Muscle layer of duodenum (tissue), 2 donors: ENCODE results near the gene ATP13A1.
"Not testable (repeated sequence)": the region's sequence is repeated elsewhere in the genome, so short reads cannot be mapped to it uniquely, and the experiment has no call there.

Experiments
- H3K27ac ChIP-seq: one replicate; pipeline ENCODE4 v1.7.0; 2013; ENCODE audit warnings: mild to moderate bottlenecking, low read length
- H3K27me3 ChIP-seq: one replicate; pipeline ENCODE4 v1.7.0; 2013; ENCODE audit warnings: low read depth, mild to moderate bottlenecking, control low read depth, low read length
- H3K36me3 ChIP-seq, 2 donors: one replicate each; pipeline ENCODE4 v1.7.0; 2013; ENCODE audit warnings: low read length in 2 of 2, control low read depth in 1 of 2, mild to moderate bottlenecking in 1 of 2; ENCODE audit not compliant: insufficient read depth in 2 of 2, control insufficient read depth in 1 of 2
- H3K4me1 ChIP-seq, 2 donors: one replicate each; pipeline ENCODE4 v1.7.0; 2013; ENCODE audit warnings: low read length in 2 of 2, mild to moderate bottlenecking in 2 of 2, control low read depth in 1 of 2, moderate library complexity in 1 of 2; ENCODE audit not compliant: insufficient read depth in 2 of 2, control insufficient read depth in 1 of 2
- H3K4me3 ChIP-seq, 2 donors: one replicate each; pipeline ENCODE4 v1.7.0; 2013; ENCODE audit warnings: low read length in 2 of 2, low read depth in 1 of 2, mild to moderate bottlenecking in 1 of 2
- H3K9me3 ChIP-seq, 2 donors: one replicate each; pipeline ENCODE4 v1.7.0; 2013; ENCODE audit warnings: low read length in 2 of 2, control low read depth in 1 of 2, mild to moderate bottlenecking in 1 of 2; ENCODE audit not compliant: control insufficient read depth in 1 of 2
- donor health status: healthy.

Gene ATP13A1

DNA sequence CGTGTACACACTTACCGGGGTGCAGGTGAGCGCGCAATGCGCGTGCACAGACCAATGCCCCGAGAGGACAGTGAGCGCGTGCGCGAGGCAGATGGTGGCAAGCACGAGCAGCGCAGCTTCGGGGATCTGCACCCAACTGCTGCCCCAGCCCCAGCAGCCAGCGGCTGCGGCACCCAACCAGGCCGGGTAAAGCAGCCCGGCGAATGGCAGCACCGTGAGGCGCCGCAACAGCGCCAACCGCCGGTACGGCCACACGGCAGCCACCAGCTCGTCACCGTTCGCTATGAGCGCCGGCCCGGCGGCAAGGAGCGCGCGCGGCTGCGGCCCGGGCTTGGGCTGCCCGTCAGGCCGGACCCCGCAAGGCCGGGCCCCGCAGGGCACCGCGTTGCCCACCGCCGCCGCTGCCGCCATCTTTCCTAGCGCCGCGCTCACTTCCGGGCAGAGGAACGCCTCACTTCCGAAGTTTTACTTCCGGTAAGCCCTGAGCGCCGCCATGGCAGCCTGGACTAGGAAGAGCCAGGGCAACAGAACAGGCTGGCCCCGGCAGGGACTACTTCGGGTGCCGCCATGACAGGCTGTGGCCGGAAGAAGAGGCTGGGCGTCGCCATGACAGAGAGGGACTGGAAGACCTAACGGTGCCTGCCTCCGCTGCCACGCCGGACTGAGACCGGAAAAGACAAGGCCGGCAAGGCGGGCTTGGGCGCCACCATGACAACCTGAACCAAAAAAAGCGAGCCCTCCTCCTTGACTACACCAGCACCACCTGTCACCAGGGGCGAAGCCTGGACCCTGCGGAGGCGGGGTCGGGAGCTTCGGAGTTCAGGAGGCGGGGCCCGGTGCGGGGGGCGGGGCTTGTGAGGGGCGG is at the start of gene ATP13A1:
Gene ATP13A1, minus strand, starts transcription at position 421 of the 865 bp plus-strand sequence. Its CDS starts 10 bp downstream, at position 411.
- Histone ChIP-seq H3K27me3 (no peaks in the 10 kb centered on the region), H3K27ac (peak within 1 kb of the TSS; percentile 77), H3K4me3 (peak within 1 kb of the TSS; percentile 78 to 94), H3K36me3 (peaks cover 6 to 13% of the 10 kb centered on the region in 2 donors), H3K4me1 (peaks cover 11 to 19% of the 10 kb centered on the region in 2 donors), H3K9me3 (no peaks in the 10 kb centered on the region)

DNA sequence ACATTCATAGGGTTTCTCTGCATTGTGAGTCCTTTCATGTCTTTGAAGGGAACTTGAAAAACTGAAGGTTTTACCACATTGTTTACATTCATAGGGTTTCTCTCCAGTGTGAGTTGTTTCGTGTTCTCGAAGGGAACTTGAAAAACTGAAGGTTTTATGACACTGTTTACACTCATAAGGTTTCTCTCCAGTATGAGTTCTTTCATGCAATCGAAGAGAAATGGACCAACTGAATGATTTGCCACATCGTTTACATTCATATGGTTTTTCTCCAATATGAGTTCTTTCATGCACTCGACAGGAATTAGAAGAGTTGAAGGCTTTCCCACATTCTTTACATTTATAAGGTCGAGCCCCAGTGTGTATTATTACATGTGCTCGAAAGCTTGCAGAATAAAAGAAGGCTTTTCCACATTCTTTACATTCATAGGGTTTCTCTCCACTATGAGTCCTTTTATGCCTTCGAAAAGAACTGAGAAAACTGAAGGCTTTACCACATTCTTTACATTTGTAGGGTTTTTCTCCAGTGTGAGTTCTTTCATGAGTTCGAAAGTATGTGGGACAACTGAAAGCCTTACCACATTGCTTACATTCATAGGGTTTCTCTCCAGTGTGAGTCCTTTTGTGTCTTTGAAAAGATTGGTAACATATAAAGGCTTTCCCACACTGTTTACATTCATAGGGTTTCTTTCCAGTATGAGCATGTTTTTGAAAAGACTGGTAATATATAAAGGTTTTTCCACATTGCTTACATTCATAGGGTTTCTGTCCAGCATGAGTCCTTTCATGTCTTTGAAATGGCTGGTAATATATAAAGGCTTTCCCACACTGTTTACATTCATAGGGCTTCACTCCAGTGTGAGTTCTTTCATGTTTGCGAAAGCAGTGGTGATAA is 48.7 kb upstream of the ATP13A1 start:
- Histone ChIP-seq H3K27ac (no peak overlapping the region), H3K27me3 (no peaks in the 10 kb centered on the region), H3K9me3 (peaks cover 86 to 95% of the 10 kb centered on the region in 2 donors), H3K4me1 (no peaks in the 10 kb centered on the region), H3K4me3 (peak overlapping the region; percentile 31 to 55), H3K36me3 (peaks cover 18 to 85% of the 10 kb centered on the region in 2 donors)

DNA sequence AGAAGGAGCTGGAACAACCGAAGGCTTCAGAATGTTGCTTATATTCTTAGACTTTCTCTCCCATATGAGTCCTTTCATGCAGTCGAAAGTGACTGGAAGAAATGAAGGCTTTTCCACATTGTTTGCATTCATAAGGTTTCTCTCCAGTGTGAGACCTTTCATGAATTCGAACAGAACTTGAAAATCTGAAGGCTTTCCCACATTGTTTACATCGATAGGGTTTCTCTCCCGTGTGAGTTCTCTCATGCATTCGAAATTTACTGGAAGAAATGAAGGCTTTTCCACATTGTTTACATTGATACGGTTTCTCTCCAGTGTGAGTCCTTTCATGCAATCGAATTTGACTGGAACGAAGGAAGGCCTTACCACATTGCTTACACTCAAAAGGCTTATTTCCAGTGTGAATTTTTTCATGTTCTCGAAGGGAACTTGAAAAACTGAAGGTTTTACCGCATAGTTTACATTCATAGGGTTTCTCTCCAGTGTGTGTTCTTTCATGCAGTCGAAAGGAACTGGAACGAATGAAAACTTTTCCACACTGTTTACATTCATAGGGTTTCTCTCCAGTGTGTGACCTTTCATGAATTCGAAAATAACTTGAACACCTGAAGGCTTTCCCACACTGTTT is 47.9 kb upstream of the ATP13A1 start:
- Histone ChIP-seq H3K4me3 (peak overlapping the region; percentile 31 to 55), H3K9me3 (peaks cover 81 to 95% of the 10 kb centered on the region in 2 donors), H3K4me1 (no peaks in the 10 kb centered on the region), H3K36me3 (peaks cover 18 to 77% of the 10 kb centered on the region in 2 donors), H3K27me3 (no peaks in the 10 kb centered on the region), H3K27ac (no peak overlapping the region)

DNA sequence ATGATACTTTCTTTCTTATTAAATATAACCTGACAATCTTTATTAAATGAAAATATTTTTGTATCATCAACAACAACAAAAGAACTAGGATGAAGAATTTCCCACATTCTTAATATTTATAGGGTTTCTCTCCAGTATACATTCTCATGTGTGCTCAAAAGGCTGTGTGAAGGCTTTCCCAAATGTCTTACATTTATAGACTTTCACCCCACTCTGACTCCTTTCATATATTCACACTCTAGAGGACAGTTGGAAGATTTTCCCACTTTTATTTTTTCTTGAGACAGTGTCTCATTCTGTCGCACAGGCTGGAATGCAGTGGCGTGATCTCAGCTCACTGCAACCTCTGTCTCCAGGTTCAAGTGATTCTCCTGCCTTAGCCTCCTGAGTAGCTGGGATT is 47.0 kb upstream of the ATP13A1 start:
- no peaks in the 10 kb centered on the region for H3K4me1 ChIP-seq
- H3K27me3 ChIP-seq = no peaks in the 10 kb centered on the region
- no peak overlapping the region for H3K27ac ChIP-seq
- peak overlapping the region; percentile 31 to 55 for H3K4me3 ChIP-seq
- peaks cover 78 to 94% of the 10 kb centered on the region in 2 donors for H3K9me3 ChIP-seq
- H3K36me3 ChIP-seq = peaks cover 18 to 68% of the 10 kb centered on the region in 2 donors

DNA sequence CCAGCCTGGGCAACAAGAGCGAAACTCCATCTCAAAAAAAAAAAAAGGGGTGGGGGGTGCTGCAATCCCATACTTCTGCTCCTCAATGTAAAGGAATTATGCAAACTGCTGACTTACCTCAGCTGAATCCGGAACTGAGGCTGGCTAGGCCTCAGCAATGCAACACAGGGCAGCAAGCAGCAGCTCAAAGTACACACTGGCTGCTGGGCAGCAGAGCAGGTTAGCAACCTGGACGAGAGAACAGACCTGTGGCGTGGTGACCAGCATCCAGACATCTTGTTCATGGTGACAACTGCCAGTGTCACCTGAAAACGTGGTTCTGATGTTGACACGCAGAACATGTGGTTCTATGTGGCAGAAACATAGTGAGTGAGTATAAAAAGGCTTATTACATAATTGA is 41.4 kb upstream of the ATP13A1 start:
- peaks cover 0 to 60% of the 10 kb centered on the region in 2 donors for H3K36me3 ChIP-seq
- no peak overlapping the region for H3K27ac ChIP-seq
- no peaks in the 10 kb centered on the region for H3K27me3 ChIP-seq
- peaks cover 42 to 90% of the 10 kb centered on the region in 2 donors for H3K9me3 ChIP-seq
- no peaks in the 10 kb centered on the region for H3K4me1 ChIP-seq
- H3K4me3 ChIP-seq = no peak overlapping the region

DNA sequence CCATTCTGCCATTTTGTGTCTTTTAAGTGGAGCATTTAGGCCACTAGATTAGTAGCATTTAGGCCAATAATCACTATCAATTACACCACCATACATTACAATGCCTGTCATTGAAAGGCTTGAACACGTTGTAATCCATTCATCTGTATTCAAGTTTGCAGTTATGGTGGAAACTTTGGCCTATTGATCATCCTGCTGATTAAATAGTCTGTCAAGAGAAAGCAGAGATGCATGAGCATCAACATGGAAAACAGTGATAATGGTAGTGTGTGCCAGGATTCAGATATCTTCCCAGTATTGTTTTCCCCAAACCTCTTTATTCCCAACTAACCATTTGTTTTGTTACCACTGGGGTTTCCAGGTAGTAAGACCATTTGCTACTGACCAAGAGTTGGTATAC is 37.0 kb upstream of the ATP13A1 start:
- not testable (repeated sequence) for H3K27ac ChIP-seq, H3K4me1 ChIP-seq, H3K27me3 ChIP-seq
- Histone ChIP-seq H3K36me3 (peaks cover 0 to 46% of the 10 kb centered on the region in 2 donors), H3K4me3 (peak overlapping the region in 1 of 2 donors; percentile 8), H3K9me3 (peaks cover 14 to 63% of the 10 kb centered on the region in 2 donors)

DNA sequence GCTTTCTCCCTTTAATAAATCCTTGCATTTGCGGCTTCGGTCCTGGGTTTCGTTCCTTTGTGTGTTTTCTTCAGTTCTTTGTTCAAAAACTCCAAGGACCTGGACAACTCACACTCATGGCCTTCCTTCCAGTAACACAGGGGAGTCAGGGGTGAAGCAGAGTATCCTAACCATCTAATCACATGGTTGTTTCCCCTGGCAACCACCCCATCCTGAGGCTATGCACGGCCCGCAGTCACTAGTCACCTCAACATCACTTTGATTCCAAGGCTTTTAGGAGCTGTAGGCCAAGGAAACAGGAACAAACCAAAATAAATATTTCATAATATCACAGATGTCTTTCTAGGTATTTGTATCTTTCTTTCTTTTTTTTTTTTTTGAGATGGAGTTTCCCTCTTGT is 34.1 kb upstream of the ATP13A1 start:
- no peak overlapping the region for H3K27ac ChIP-seq
- H3K9me3 ChIP-seq = peaks cover 9 to 37% of the 10 kb centered on the region in 2 donors
- H3K27me3 ChIP-seq = no peaks in the 10 kb centered on the region
- H3K4me3 ChIP-seq = no peak overlapping the region
- H3K4me1 ChIP-seq = no peaks in the 10 kb centered on the region
- H3K36me3 ChIP-seq = peaks cover 0 to 17% of the 10 kb centered on the region in 2 donors

DNA sequence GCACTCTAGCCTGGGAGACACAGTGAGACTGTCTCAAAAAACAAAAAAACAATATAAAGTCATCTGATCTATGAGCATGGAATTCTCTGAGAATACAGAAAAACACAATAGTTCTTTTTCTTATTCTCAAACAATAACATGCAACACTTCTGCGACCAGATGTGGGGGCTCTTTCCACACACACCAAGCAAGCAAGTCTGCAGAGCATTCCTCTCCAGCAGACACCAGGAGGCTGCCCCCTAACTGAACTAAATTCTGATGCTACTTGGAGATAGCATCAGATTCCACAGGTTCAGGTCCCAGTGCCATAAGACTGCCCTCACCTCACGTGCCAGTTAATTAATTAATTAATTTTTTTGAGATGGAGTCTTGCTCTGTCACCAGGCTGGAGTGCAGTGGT is 32.9 kb upstream of the ATP13A1 start:
- no peaks in the 10 kb centered on the region for H3K27me3 ChIP-seq
- peaks cover 0 to 7% of the 10 kb centered on the region in 2 donors for H3K36me3 ChIP-seq
- no peaks in the 10 kb centered on the region for H3K4me1 ChIP-seq
- no peak overlapping the region for H3K27ac ChIP-seq
- H3K9me3 ChIP-seq = peaks cover 9 to 30% of the 10 kb centered on the region in 2 donors
- no peak overlapping the region for H3K4me3 ChIP-seq

DNA sequence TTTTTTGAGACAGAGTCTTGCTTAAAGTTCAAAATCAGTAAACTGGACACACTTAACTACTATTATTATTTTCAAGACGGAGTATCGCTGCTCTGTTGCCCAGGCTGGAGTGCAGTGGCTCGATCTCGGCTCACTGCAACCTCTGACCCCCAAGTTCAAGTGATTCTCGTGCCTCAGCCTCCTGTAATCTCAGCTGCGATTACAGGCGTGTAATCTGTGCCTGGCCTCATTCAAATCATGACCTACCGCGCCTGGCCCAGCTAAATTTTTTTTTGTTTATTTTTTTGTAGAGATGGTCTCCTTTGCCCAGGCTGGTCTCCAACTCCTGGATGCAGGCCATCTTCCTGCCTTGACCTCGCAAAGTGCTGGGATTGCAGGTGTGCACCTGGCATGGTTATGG is 28.2 kb upstream of the ATP13A1 start:
- Histone ChIP-seq H3K9me3 (no peaks in the 10 kb centered on the region), H3K4me3 (no peak overlapping the region), H3K27ac (no peak overlapping the region), H3K27me3 (no peaks in the 10 kb centered on the region), H3K36me3 (no peaks in the 10 kb centered on the region), H3K4me1 (no peaks in the 10 kb centered on the region)

DNA sequence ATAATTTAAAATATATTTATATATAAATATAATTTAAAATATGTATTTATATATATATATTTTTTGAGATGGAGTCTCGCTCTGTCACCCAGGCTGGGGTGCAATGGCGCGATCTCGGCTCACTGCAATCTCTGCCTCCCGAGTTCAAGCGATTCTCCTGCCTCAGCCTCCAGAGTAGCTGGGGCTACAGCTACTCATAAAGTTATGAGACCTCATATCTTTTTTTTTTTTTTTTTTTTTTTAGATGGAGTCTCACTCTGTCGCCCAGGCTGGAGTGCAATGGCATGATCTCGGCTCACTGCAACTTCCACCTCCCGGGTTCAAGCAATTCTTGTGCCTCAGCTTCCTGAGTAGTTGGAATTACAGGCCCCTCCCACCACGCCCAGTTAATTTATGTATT is 25.5 kb upstream of the ATP13A1 start:
- not testable (repeated sequence) for H3K27me3 ChIP-seq, H3K4me3 ChIP-seq, H3K4me1 ChIP-seq, H3K9me3 ChIP-seq, H3K36me3 ChIP-seq, H3K27ac ChIP-seq

DNA sequence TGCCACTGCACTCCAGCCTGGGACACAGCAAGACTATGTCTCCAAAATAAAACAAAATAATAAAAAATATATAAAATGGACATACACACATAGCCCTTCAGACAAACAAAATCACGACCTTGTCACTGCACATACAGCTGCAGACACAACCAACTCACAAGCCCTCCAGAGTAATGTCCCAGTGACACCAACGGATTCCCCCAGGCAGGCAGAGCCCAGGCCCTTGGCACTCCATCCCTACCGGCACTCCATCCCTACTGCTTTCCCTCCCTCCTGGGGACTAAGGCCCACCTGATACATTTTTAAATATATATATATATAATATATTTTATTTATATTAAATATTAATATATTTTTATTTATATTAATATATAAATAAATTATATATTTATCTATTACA is 23.6 kb upstream of the ATP13A1 start:
- no peak overlapping the region for H3K27ac ChIP-seq
- no peaks in the 10 kb centered on the region for H3K36me3 ChIP-seq
- no peaks in the 10 kb centered on the region for H3K27me3 ChIP-seq
- H3K4me1 ChIP-seq = no peaks in the 10 kb centered on the region
- H3K9me3 ChIP-seq = peaks cover 0 to 3% of the 10 kb centered on the region in 2 donors
- no peak overlapping the region for H3K4me3 ChIP-seq
